RKO (cell line): ENCODE data around the gene FAM120A.

ENCODE experiments used
- DNase-seq: peaks from one replicate; pipeline ENCODE4 v3.0.0-alpha.2; 2016; ENCODE audit warnings: low spot score

FAM120A gene

GRCh38 chr9:93470391-93470790 lies 18.9 kb downstream of the FAM120A start:
- DNase-seq: no peak

- DNase-seq: no peak
Observed at GRCh38 chr9:93471124-93471523, 19.6 kb downstream of the FAM120A start.

- DNase-seq: no peak
Observed at GRCh38 chr9:93473411-93473810, 21.9 kb downstream of the FAM120A start.

- no peak for DNase-seq
Observed at GRCh38 chr9:93475108-93475507, 23.6 kb downstream of the FAM120A start.

- DNase-seq: no peak
Observed at GRCh38 chr9:93475856-93476255, 24.4 kb downstream of the FAM120A start.

GRCh38 chr9:93476924-93477323 lies 25.4 kb downstream of the FAM120A start:
- DNase-seq: no peak

- no peak for DNase-seq
Observed at GRCh38 chr9:93477397-93477796, 25.9 kb downstream of the FAM120A start.

- no peak for DNase-seq
Observed at GRCh38 chr9:93479726-93480125, 28.2 kb downstream of the FAM120A start.

- no peak for DNase-seq
Observed at GRCh38 chr9:93480262-93480661, 28.8 kb downstream of the FAM120A start.

GRCh38 chr9:93480728-93481324 lies 29.3 kb downstream of the FAM120A start:
- no peak for DNase-seq

- no peak for DNase-seq
Observed at GRCh38 chr9:93483497-93483896, 32.0 kb downstream of the FAM120A start.

- DNase-seq: no peak
Observed at GRCh38 chr9:93486268-93486667, 34.8 kb downstream of the FAM120A start.

GRCh38 chr9:93488244-93488643 lies 36.8 kb downstream of the FAM120A start:
- DNase-seq: no peak

- no peak for DNase-seq
Observed at GRCh38 chr9:93491593-93492232, 40.2 kb downstream of the FAM120A start.

GRCh38 chr9:93492327-93492726 lies 40.8 kb downstream of the FAM120A start:
- no peak for DNase-seq

- no peak for DNase-seq
Observed at GRCh38 chr9:93493949-93494348, 42.5 kb downstream of the FAM120A start.

GRCh38 chr9:93496285-93496684 lies 44.8 kb downstream of the FAM120A start:
- DNase-seq: no peak

GRCh38 chr9:93500571-93501298 lies 49.2 kb downstream of the FAM120A start:
- DNase-seq: no peak

- DNase-seq: no peak
Observed at GRCh38 chr9:93501406-93501805, 49.9 kb downstream of the FAM120A start.

- no peak for DNase-seq
Observed at GRCh38 chr9:93503381-93503780, 51.9 kb downstream of the FAM120A start.

GRCh38 chr9:93505541-93506132 lies 54.2 kb downstream of the FAM120A start:
- DNase-seq: no peak

- no peak for DNase-seq
Observed at GRCh38 chr9:93507768-93508167, 56.3 kb downstream of the FAM120A start.

GRCh38 chr9:93508207-93508606 lies 56.7 kb downstream of the FAM120A start:
- no peak for DNase-seq
